C4-2B (cell line): ENCODE measurements around the gene PDSS2.

ENCODE experiments used
- CTCF ChIP-seq: fragments of 450-650 bp; conservative IDR thresholded peaks from 2 replicates; pipeline ENCODE4 v1.5.1; 2017; ENCODE audit warnings: mild to moderate bottlenecking
- ZFX ChIP-seq: fragments of 450-650 bp; IDR thresholded peaks from 2 replicates; pipeline ENCODE4 v1.6.1; 2017

GRCh38 chr6:107479089-107479690 lies 19.8 kb upstream of the PDSS2 start:
- TF ChIP-seq CTCF (no peak), ZFX (no peak)
